Measurements from ENCODE around the gene ANKRD53. TPM values are rescaled to one million over a fixed set of nuclear protein-coding genes. Genes with fewer than 3 reads are reported as not detected.

ANKRD53 gene
- total RNA-seq, 1 experiment from 2014 or later: not detected

DNA sequence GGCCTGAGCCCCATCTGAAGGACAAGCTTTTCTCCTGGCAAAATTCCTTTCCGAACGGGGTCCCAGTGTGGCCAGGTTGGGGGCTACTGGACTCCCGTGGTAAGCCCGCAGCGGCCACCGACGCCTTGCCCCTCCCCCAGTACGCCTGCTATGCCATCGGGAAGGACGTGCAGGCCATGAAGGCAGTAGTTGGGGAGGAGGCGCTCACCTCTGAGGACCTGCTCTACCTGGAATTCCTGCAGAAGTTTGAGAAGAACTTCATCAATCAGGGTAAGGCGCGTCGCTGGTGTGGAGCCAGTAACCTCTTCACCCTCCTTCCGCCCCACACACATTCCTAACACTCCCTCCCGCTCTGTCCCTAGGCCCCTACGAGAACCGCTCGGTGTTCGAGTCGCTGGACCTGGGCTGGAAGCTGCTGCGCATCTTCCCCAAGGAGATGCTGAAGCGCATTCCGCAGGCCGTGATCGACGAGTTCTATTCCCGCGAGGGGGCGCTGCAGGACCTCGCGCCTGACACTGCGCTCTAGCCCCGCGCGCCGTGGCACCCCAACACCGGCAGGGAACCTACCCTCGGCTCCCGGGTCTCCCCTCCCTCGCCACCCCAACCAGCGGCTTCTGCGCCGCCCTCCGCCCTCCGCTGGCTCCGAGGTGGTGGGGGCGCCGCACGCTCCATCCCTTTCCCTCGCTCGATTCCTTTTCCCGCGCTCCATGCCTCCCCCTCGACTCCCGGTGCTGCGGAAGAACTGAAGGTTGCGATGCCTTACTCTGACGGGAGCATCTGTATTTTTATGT, 13.6 kb upstream of the ANKRD53 start:
- intact Hi-C loops (cut with micrococcal nuclease): no loop called here
- peak overlapping the region; percentile 97 for H2AFZ ChIP-seq (ENCODE audit: low read depth, low read length, poor library complexity, severe bottlenecking)
- no peaks in the 10 kb centered on the region for H3K79me2 ChIP-seq (ENCODE audit: insufficient read depth, low read length)
- H3K27me3 ChIP-seq (ENCODE audit: insufficient read depth, low read length): no peaks in the 10 kb centered on the region
- no peak overlapping the region for H3K27ac ChIP-seq (ENCODE audit: low read depth, low read length)
- peak overlapping the region; percentile 37 to 49 for H3K4me3 ChIP-seq (replicated peaks in 1 of 2; ENCODE audit: low read depth in 1 of 2, low read length in 2 of 2)
- no TSS peak for BruUV-seq (replicated peaks)
- H4K20me1 ChIP-seq (ENCODE audit: insufficient read depth): no peaks in the 10 kb centered on the region
- peak overlapping the region; percentile 85 for H3K4me2 ChIP-seq (ENCODE audit: low read length)
- no peaks in the 10 kb centered on the region for H3K36me3 ChIP-seq (ENCODE audit: control insufficient read depth in 1 of 2, insufficient read depth in 2 of 2, low read length in 2 of 2)
- ChIA-PET CTCF (interaction anchor here (0.6 to 4.0 kb wide), 7 partner anchors 9 to 176 kb away, joined by 3 to 26 read pairs (median 3); no protein-coding TSS in a partner anchor), RAD21 (ENCODE audit: low non-redundant PET in 1 of 2, low total read pairs in 2 of 2, uncharacterized antibody in 2 of 2, unreplicated experiment in 2 of 2) (interaction anchor here in 1 of 2 experiments (0.8 kb wide), 1 partner anchor 10 kb away, joined by 3 read pairs; no protein-coding TSS in a partner anchor), POLR2A (interaction anchor here (0.7 kb wide), 1 partner anchor 20 kb away, joined by 4 read pairs; no protein-coding TSS in a partner anchor)
- peaks cover 4 to 12% of the 10 kb centered on the region in 2 experiments; a peak in 3 of 4 replicates for H3K4me1 ChIP-seq (ENCODE audit: control insufficient read depth in 1 of 2, insufficient read depth in 2 of 2, low read length in 2 of 2)
- ATAC-seq: peak; percentile 96
- no peaks in the 10 kb centered on the region for H3K9me2 ChIP-seq (ENCODE audit: insufficient read depth)
- DNase-seq (ENCODE audit: low read depth, low spot score): peak; percentile 36
- H3K9me3 ChIP-seq (ENCODE audit: control insufficient read depth in 1 of 2, insufficient read depth in 1 of 2, low read depth in 1 of 2, low read length in 2 of 2): no peaks in the 10 kb centered on the region
- TF ChIP-seq POLR2A (IDR thresholded peaks at IDR 0.05; ENCODE audit: borderline replicate concordance, extremely low read depth, insufficient read depth, insufficient read length) (no peak), RAD21 (IDR thresholded peaks at IDR 0.05; ENCODE audit: low read depth) (peak; percentile 75)
- TF ChIP-seq, protein P1, sequence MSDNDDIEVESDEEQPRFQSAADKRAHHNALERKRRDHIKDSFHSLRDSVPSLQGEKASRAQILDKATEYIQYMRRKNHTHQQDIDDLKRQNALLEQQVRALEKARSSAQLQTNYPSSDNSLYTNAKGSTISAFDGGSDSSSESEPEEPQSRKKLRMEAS (IDR thresholded peaks at IDR 0.05): 0 out of 2 replicates have a peak, but pooled peaks have one; percentile 29
- TF ChIP-seq, protein P2, sequence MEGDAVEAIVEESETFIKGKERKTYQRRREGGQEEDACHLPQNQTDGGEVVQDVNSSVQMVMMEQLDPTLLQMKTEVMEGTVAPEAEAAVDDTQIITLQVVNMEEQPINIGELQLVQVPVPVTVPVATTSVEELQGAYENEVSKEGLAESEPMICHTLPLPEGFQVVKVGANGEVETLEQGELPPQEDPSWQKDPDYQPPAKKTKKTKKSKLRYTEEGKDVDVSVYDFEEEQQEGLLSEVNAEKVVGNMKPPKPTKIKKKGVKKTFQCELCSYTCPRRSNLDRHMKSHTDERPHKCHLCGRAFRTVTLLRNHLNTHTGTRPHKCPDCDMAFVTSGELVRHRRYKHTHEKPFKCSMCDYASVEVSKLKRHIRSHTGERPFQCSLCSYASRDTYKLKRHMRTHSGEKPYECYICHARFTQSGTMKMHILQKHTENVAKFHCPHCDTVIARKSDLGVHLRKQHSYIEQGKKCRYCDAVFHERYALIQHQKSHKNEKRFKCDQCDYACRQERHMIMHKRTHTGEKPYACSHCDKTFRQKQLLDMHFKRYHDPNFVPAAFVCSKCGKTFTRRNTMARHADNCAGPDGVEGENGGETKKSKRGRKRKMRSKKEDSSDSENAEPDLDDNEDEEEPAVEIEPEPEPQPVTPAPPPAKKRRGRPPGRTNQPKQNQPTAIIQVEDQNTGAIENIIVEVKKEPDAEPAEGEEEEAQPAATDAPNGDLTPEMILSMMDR (IDR thresholded peaks at IDR 0.05 in 2 of 3, conservative IDR thresholded peaks at IDR 0.05 in 1 of 3; ENCODE audit: borderline replicate concordance in 1 of 3, insufficient read depth in 1 of 3, low read depth in 2 of 3, low read length in 2 of 3): peak; percentile 76 to 79 (median 78)
- no peak overlapping the region for H3K9ac ChIP-seq (ENCODE audit: low read length)

Measured in HCT116 (cell line).